ENCODE results near the gene CREM.

DNA sequence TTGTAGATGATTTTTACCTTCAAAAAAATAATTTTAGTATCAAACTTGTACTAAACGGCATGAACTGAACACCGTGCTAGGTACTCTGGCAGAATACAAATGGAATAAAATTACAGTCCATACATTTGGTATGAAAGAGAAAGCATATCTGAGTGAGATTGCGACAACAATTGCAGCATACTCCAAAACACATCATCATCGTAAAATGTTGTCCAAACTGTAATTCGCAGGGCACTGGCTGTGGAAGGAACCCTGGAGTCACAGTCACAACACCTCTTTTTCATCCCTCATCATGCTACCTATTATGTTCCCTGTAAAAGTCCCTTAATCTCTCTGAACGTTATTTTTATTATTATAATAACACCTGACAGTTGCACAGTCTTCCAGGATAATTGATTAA, 13.5 kb downstream of the CREM start:
- TF ChIP-seq, protein P1, sequence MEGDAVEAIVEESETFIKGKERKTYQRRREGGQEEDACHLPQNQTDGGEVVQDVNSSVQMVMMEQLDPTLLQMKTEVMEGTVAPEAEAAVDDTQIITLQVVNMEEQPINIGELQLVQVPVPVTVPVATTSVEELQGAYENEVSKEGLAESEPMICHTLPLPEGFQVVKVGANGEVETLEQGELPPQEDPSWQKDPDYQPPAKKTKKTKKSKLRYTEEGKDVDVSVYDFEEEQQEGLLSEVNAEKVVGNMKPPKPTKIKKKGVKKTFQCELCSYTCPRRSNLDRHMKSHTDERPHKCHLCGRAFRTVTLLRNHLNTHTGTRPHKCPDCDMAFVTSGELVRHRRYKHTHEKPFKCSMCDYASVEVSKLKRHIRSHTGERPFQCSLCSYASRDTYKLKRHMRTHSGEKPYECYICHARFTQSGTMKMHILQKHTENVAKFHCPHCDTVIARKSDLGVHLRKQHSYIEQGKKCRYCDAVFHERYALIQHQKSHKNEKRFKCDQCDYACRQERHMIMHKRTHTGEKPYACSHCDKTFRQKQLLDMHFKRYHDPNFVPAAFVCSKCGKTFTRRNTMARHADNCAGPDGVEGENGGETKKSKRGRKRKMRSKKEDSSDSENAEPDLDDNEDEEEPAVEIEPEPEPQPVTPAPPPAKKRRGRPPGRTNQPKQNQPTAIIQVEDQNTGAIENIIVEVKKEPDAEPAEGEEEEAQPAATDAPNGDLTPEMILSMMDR (IDR thresholded peaks at IDR 0.05) = no peak
- TF ChIP-seq POLR2A (IDR thresholded peaks at IDR 0.05) = no peak

All from lower leg skin (tissue), 3 donors.